Fibroblast of the aortic adventitia (primary cell): ENCODE results near the gene CYB5RL. TPM values are rescaled to one million over a fixed set of nuclear protein-coding genes. Genes with fewer than 3 reads are reported as not detected.

Source experiments
- DNase-seq: peaks from one replicate; pipeline ENCODE4 v3.0.0-alpha.2; 2010; ENCODE audit warnings: low read depth
- H3K4me3 ChIP-seq: 2 replicates; pipeline ENCODE4 v1.5.1; 2011; ENCODE audit warnings: low read depth, mild to moderate bottlenecking, control low read depth, low read length, moderate library complexity
- CTCF ChIP-seq: IDR thresholded peaks from 2 replicates; pipeline ENCODE4 v1.5.1; 2011; ENCODE audit warnings: mild to moderate bottlenecking, low read length, control low read depth, inconsistent platforms; ENCODE audit not compliant: insufficient read depth
- total RNA-seq: library from RNA; depleted of rRNA; stranded (reverse); fragments of >200 nt; gene quantifications from 2 replicates; pipeline ENCODE4 v1.2.3, GENCODE V29; 2012; ENCODE audit warnings: low replicate concordance

The CYB5RL gene
- total RNA-seq, 1 donor, result 10.9 TPM

- no peak for DNase-seq
- H3K4me3 ChIP-seq, result no peak overlapping the region
- TF ChIP-seq CTCF, result no peak
Measured at GRCh38 chr1:54227091-54227602, 27.3 kb upstream of the CYB5RL start.

- H3K4me3 ChIP-seq, result no peak overlapping the region
- no peak for TF ChIP-seq CTCF
- no peak for DNase-seq
Measured at GRCh38 chr1:54225986-54226559, 26.2 kb upstream of the CYB5RL start.

GRCh38 chr1:54225378-54225777 is 25.5 kb upstream of the CYB5RL start:
- DNase-seq, result no peak
- H3K4me3 ChIP-seq, result no peak overlapping the region
- TF ChIP-seq CTCF, result no peak

GRCh38 chr1:54224233-54224632 is 24.4 kb upstream of the CYB5RL start:
- H3K4me3 ChIP-seq, result no peak overlapping the region
- DNase-seq, result no peak
- TF ChIP-seq CTCF, result no peak

- H3K4me3 ChIP-seq, result no peak overlapping the region
- no peak for DNase-seq
- no peak for TF ChIP-seq CTCF
Measured at GRCh38 chr1:54223441-54224202, 23.8 kb upstream of the CYB5RL start.

GRCh38 chr1:54222711-54223110 is 22.9 kb upstream of the CYB5RL start:
- no peak for TF ChIP-seq CTCF
- no peak for DNase-seq
- H3K4me3 ChIP-seq, result no peak overlapping the region
